Iris pigment epithelial cell (primary cell): Measurements from ENCODE around the gene NHSL1.

Experiments used
- DNase-seq: peaks from one replicate; pipeline ENCODE4 v3.0.0-alpha.2; 2011; ENCODE audit warnings: low read depth

The NHSL1 gene

GRCh38 chr6:138524526-138524925 is 25.2 kb upstream of the NHSL1 start:
- no peak for DNase-seq

- no peak for DNase-seq
Measured at GRCh38 chr6:138523347-138524210, 24.3 kb upstream of the NHSL1 start.

GRCh38 chr6:138522611-138523010 is 23.3 kb upstream of the NHSL1 start:
- DNase-seq = no peak

- DNase-seq = no peak
Measured at GRCh38 chr6:138521790-138522189, 22.5 kb upstream of the NHSL1 start.

- no peak for DNase-seq
Measured at GRCh38 chr6:138520463-138520862, 21.2 kb upstream of the NHSL1 start.

GRCh38 chr6:138518054-138518453 is 18.8 kb upstream of the NHSL1 start:
- no peak for DNase-seq

- peak; percentile 58 for DNase-seq
Measured at GRCh38 chr6:138517635-138518034, 18.3 kb upstream of the NHSL1 start.

GRCh38 chr6:138515657-138516248 is 16.5 kb upstream of the NHSL1 start:
- no peak for DNase-seq

- no peak for DNase-seq
Measured at GRCh38 chr6:138514860-138515540, 15.7 kb upstream of the NHSL1 start.

- no peak for DNase-seq
Measured at GRCh38 chr6:138512609-138513008, 13.3 kb upstream of the NHSL1 start.

GRCh38 chr6:138510093-138510492 is 10.8 kb upstream of the NHSL1 start:
- no peak for DNase-seq

- DNase-seq = peak; percentile 43
Measured at GRCh38 chr6:138509371-138509770, 10.1 kb upstream of the NHSL1 start.

- DNase-seq = no peak
Measured at GRCh38 chr6:138508676-138508988, 9.3 kb upstream of the NHSL1 start.

GRCh38 chr6:138507977-138508675 is 8.8 kb upstream of the NHSL1 start:
- DNase-seq = no peak

- no peak for DNase-seq
Measured at GRCh38 chr6:138504764-138505689, 5.7 kb upstream of the NHSL1 start.

GRCh38 chr6:138503881-138504680 is 4.8 kb upstream of the NHSL1 start:
- DNase-seq = peak; percentile 59

- DNase-seq = no peak
Measured at GRCh38 chr6:138502546-138502945, 3.3 kb upstream of the NHSL1 start.

GRCh38 chr6:138500867-138501446 is 1.7 kb upstream of the NHSL1 start:
- peak; percentile 27 for DNase-seq

- DNase-seq = no peak
Measured at GRCh38 chr6:138500045-138500665, 861 bp upstream of the NHSL1 start.
